DMS153 (cell line): ENCODE results near the gene MYL9.

Experiments used
- DNase-seq: peaks from one replicate; lab custom pipeline; 2025; lab: John Stamatoyannopoulos, UW

The MYL9 gene

DNA sequence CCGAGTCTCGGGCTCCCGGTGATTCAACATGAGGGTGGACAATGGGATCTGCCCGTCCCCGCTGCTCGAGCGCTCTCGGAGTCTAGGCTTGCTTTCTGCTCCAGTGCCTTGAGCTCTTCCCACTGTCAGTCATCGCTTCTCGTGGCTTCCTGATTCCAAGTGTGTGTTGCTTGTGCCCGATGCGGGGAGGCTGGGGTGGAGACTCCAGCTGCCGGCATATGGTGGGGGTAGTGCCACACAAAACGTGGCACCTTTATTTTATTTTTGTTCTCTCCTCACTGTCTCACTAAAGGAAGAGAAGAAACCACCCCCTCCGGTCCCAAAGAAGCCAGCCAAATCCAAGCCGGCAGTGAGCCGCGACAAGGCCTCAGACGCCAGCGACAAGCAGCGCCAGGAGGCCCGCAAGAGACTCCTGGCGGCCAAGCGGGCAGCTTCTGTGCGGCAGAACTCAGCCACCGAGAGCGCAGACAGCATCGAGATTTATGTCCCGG lies 14.8 kb upstream of the MYL9 start:
- no peak for DNase-seq

DNA sequence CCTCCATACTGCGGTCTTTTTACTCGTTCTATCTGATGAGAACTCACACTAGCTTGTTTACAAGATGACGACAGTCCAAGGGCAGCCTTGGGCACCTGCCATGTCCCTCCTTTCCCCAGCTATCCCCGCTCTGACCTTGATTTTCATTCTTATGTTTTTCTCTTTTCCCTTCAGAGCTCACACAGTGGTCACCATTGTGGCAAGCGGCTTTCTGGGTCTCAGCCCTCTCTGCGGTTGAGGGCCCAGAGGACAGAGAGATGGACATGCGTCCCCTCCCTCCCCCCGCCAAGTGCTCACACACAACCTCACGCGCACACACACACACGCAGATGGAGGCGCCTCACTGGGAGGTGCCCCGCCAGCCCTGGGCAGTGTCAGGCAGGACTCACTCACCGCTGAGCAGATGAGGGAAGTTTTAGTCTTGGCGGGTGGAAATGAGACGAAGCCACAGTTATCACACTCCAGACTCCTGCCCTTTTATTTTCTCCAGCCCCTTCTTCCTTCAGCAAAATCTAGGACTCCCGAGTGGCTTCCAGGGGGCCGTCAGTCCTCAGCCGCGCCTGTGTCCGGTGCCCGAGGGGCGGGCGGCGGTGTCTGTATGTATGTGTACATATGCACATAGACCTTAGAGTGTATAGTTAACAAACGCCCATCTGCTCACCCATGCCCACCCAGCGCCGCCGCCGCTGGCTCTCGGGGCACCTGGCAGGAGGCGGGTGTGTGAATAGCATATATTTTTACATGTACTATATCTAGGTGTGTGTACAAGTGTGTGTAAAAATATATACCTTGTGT lies 13.8 kb upstream of the MYL9 start:
- no peak for DNase-seq

DNA sequence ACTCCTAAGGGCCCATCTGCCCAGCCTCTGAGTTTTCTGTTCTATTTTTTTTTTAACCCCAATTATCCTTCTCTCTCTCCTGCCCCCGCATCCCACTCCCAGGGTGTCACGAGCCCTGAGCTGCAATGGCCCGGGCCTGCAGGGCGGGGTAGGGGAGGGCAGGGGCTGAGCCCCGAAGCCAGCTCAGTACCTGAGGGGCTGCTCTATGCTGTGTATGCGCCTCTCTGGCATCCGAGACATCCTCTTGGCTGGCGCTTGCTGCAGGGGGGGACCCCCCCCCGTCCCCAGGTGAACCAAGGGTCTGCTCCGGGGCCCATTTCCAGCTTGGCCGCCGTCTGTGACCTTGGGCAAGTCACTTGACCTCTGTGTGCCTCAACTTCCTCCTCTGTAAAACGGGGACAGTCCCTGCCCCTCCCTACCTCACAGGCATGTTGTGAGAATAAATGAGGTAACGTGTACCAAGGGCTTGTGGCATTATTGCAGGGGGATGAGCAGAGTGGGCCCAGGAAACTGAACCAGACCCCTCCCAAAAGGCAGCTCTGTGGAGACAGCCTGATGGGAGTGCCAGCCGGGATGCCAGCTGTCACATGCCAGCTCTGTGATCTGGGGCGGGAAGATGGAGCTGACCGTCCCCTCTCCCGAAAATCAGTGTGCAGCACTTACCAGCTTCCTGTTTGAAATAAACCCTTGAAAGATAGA lies 13.0 kb upstream of the MYL9 start:
- no peak for DNase-seq

DNA sequence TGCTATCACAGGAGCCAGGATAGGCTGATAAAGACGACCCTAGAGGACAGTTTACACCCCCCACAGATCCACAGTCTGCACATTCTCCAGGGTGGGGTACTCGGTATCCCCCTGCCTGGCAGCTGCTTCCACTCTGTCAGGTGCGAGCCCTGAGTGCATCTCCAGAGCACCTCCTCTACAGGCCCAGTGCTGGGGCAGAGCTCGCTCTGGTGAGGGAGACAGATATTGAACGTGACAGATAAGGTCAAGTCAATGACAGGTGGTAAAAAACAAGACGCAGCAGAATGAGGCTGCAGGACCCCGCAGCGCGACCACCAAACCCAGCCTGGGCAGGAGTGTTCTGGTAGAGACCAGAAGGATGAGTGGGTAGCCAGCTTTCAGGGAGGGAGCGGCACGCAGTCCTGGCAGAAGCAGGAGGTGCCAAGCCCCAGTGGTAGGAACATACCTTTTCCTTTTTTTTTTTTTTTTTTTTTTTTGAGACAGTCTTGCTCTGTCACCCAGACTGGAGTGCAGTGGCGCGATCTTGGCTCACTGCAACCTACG lies 12.4 kb upstream of the MYL9 start:
- no peak for DNase-seq

DNA sequence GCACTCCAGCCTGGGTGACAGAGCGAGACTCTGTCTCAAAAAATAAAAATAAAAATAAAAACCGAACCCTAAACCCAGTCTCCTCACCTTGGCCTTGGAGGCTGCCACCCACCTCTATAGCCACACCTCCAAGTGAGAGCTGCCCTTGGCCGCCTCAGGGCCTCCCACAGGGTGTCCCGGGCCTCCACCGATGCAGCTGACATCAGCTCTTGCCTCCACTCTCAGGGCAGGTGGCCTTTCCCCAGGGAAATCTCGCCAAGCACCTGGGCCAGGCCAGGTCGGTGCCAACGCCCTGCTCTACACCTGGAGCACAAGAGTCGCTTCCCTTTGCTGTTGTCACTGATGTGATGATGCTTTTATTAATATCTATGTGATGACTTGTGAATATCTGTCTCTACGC lies 8.9 kb upstream of the MYL9 start:
- peak; percentile 86 for DNase-seq

DNA sequence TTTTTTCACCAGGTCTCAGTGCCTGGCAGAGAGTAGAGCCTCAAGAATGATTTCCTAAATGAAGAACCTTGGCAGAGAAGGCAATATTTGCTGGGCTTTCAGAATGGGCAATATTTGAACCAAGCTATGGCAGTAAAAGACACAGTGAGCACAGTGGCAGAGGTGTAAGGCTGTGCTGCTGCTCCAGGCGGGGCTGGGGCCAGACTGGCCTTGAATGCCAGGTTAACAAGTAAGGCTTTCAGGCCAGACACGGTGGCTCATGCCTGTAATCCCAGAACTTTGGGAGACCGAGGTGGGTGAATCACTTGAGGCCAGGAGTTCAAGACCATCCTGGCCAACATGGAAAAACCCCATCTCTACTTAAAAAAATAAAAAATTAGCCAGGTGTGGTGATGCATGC lies 8.5 kb upstream of the MYL9 start:
- no peak for DNase-seq

DNA sequence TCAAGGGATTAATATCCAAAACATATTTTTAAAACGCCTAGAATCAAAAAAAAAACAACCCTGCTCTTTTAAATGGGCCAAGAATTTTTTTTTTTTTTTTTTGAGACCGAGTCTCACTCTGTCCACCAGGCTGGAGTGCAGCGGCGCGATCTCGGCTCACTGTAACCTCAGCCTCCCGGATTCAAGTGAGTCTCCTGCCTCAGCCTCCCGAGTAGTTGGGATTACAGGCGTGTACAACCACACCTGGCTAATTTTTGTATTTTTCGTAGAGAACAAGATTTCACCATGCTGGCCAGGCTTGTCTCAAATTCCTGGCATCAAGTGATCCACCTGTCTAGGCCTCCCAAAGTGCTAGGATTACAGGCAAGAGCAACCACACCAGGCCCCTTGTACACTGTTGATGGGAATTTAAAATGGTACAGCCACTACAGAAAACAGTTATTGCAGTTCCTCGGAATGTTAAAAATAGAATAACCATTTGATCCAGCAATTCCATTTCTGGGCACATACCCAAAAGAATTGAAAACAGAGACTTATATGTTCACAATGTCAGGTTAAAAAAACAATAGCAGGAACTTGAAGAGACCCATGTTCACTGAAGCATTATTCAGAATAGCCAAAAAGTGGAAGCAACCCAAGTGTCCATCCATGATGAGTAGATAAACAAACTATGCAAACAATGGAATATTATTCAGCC lies 3.1 kb upstream of the MYL9 start:
- no peak for DNase-seq

DNA sequence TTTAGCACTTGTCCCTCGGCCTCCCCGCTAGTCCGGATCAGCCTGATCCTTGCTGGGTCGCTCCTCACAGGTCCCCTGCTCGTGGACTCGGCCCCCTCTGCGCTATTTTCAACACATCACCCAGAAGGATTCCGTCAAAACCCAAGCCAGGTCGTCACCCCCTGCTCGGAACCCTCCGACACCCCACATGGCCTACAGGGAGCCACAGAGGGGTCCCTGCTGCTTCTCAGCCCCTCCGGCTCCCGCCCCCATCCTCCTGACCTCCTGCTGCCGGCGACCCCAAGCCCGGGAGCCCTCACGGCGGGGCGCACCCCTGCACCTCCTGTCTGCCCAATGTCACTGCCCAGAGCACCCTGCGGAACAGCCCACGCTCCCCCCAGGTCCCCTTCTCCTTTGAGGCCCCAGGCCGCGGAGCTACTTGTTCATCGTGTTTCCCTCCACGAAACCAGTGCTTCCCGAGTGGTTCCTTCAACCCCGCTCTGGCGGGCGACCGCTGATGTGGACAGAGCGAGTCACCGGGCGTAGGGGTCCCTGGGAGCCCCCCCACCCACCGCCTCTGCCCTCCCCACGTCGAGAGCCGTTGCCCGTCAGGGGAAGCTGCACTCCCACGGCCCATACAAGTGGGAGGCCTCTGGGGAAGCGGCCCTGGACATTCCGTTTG lies 638 bp upstream of the MYL9 start:
- no peak for DNase-seq

DNA sequence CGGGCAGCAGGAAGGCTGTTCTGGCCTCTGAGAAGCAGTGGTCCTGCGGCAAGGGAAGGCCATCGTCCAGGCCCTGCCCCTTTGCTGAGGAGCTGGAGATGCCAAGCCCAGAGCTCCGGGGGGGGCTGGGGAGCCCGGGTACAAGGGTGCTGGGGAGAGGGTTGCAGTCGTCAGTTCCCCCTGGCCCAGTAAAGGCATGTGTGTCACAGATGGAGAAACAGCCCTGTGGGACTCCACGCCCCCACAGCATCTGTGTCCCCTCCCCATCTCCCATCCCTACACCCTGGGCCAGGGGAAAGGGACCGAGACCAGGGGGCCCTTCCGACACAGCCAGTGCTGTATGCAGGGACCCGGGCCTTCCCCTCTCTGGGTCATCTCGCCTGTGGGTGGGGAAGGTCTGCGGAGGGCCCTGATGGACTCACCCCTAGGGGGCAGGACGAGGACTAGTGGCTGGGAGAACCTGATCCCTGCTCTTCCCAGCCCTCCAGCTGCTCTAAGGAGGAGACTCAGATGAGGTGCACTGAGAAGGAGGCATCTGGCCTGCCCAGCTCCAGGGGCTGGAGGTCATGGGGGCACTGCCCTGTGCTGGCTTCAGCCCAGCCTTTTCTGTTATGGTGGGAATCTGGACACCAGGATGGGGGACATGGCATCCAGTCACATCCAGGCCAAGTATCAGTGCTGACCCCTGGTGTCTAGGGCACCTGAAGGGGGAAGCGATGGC lies 609 bp downstream of the MYL9 start:
- DNase-seq = no peak

DNA sequence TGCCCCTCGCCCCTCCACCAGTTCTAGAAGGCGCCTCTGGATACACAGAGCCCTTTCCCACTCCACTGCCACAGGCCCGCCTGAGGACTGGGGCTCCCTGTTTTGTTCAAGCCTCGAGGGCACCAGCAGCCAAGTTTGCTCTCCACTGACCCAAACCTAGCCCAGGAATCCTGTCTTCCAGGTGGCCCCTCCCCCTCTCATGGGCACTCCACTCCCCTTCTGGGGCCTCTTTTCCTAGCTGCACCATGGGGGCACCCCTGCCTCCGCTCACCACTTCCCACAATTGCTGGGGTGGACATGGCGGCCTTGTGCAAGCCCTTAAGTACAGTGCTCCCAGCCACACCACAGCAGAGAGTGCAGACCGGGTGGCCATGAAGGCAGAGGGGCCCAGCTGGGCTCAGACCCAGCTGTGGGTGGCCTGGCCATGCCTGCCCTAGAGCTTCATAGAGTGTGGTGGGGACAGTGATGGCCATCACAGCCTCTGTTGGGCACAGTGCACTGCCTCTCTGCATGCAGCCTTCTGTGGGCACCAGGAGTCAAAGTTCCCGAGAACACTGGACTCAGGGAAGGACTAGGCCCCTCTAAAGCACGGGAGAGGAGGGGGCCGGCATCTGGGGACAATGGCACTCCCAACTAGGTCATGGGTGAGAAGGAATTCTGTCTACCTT lies 1.3 kb downstream of the MYL9 start:
- no peak for DNase-seq

DNA sequence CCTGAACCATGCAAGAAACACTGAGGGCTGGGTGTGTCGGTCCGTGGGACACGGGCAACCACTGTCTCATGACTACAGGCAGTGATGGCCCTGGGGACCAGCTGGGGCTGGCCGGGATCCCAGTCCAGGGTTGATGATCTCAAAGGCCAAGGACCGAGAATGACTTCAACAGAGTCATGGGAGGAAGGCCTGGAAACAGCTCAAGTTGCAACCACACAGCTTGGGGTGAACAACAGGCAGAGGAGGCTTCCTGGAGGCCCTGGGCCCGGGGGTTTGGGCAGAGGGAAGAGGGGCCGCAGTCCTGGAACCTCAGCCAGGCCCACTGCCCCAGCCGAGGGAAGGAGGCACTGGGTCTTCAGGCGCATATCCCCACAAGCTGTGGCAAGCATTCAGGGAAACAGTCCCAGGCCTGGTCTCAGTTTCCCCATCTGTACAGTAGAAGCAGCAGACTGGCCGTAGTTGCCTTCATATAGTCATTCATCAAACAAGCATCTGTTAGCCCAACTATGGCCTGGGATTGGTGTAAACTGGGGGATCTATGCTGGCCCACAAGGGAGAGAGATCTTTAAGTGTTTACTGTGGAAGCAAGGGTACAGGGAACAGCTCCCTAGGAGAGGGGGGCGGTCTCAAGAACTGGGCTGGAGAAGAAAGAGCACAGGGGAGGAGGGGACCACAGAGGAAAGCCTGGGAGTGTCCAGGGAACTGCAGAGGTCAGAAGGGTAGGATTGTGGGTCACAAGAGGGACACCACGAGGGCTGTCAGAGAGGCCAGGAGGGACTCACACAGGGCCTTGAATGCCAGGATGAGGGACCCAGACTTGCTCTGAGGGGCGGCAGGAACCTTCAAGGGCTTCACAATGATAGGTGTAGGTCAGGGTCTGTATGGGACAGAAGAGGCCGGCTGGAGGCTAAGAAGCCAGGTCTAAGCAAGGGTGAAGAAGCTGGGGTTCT lies 2.1 kb downstream of the MYL9 start:
- DNase-seq = no peak

DNA sequence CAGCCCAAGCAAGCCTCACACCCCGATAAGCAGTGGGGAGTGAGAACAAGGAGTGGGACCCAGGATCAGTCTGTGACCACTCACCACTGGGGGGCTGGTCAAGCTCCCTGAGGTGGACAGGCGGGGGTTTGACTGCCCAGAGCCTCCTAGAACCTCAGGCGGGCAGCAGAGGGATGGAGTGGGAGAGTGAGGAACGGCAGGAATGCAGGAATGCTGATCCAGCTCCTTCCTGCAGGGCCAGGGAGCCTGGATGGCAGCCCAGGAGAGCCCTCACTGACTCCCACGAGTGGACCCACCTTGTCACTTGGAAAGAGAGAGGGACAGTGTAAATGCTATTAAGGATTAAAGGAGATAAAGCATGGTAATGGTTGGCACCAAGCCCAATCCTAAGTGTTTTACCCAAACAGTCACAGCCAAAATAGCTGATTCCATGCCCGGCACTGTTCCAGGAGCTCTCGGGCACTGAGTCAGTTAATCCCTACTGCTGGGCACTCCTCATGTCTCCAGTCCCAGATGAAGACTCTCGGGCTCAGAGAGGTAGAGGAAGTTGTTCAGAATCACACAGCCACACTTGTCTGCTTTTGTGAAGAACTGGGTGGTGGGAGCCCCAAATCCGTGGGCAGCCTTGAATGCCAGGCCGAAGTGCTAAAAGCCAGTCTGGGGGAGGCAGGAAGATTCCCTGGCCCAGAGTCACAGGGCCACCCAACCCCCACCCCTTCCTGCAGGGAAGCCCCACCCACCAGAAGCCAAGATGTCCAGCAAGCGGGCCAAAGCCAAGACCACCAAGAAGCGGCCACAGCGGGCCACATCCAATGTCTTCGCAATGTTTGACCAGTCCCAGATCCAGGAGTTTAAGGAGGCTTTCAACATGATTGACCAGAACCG lies 3.1 kb downstream of the MYL9 start:
- DNase-seq = no peak

DNA sequence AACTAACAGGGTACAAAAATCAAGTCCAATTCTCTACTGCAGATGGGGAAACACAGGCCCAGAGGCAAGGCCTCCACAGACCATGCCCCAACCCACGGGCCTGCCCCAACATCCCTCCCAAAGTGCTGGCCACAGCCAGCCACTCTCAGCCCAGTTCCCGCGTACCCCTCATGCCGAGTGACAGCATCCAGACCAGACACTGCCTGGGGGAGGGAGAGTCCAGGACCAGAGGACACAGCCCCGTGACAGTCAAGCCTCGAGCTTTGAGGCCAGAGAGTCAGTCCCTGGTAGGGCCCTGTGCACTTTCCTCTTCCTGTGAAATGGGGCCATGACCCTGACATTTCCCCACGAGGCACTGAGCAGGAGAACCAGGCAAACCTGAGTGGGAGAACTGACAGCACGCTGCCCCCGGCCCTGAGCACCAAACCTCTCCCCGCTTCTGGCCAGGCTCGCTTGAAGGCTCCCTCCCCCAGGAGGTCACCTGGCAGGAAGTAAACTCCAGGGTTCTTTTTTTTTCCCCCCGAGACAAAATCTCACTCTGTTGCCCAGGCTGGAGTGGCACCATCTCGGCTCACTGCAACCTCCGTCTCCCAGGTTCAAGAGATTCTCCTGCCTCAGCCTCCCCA lies 4.9 kb downstream of the MYL9 start:
- DNase-seq = no peak

DNA sequence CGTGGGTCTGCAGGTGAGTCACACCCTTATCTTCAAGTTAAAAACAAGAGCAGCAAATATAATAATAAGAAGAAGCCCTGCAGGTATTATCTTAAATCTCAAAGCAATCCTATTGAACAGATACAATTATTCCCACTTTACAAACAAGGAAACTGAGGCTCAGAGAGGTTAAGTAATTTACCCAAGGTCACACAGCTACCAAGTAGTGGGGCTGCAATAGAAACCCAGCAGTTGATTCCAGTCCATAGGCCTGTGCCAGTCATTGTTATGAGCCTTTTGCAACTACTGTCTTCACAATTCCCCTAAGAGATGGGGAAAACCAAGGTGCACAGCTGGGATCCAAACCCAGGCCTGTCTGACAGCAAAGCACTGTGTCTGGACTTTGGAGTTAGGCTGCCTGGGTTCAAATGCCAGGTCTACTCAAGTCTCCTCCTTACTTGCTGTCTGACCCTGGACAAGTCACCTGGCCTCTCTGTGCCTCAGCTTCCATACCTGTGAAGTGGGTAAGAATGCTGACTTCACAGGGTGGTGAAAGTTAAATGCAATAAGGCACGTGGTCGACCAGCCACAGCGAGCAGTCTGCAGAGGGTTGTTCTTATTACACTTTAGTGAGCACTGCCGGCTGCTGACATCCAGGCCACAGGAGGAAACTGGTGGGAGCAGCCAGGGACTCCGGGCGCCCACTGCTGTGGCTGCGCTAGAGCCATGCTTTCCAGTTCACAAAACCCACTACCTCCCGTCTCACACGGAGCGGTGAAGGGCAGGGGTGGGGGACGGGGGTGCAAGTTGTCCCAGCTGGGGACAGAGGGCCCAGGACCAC lies 6.1 kb downstream of the MYL9 start:
- no peak for DNase-seq

DNA sequence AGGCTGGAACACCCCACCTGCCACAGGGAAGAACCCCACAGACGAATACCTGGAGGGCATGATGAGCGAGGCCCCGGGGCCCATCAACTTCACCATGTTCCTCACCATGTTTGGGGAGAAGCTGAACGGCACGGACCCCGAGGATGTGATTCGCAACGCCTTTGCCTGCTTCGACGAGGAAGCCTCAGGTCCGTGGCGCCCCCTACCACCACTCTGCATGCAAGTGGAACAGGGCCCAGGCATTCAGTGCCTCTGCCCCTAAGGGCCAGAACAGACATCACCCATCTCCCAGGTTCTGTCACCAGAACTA lies 6.6 kb downstream of the MYL9 start:
- DNase-seq = no peak

DNA sequence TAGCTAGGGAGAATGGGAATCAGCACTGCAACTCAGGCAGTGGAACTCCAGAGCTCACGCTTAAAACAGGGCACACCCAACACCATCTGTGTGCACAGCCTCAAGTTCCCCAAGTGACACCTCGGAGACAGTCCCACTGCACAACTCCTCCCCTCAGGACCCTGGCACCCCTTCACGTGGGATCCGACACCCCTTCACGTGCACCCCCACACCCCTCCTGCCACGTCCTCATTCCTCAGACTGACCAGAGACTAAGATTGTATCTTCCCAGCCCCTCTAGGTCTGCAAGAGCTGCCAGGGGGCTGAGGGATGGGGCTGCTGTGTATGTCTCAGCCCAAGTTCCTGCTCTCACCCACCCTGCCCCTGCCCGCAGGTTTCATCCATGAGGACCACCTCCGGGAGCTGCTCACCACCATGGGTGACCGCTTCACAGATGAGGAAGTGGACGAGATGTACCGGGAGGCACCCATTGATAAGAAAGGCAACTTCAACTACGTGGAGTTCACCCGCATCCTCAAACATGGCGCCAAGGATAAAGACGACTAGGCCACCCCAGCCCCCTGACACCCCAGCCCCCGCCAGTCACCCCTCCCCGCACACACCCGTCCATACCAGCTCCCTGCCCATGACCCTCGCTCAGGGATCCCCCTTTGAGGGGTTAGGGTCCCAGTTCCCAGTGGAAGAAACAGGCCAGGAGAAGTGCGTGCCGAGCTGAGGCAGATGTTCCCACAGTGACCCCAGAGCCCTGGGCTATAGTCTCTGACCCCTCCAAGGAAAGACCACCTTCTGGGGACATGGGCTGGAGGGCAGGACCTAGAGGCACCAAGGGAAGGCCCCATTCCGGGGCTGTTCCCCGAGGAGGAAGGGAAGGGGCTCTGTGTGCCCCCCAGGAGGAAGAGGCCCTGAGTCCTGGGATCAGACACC lies 7.6 kb downstream of the MYL9 start:
- DNase-seq = no peak

DNA sequence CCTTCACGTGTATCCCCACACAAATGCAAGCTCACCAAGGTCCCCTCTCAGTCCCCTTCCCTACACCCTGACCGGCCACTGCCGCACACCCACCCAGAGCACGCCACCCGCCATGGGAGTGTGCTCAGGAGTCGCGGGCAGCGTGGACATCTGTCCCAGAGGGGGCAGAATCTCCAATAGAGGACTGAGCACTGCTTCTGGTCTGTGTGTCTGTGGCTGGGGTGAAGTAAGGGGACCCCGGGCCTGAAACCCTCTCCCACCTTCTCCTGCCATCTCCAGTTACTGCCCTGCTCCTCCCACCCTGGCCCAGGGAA lies 8.3 kb downstream of the MYL9 start:
- DNase-seq = no peak
